Tibial artery (tissue), 4 donors: ENCODE data around the gene PRRX2.

Source experiments
- DNase-seq, 2 donors: peaks; one replicate each; pipeline ENCODE4 v3.0.0-alpha.2; 2019
- H3K27ac ChIP-seq, 2 donors: fragments of 200-600 bp; sonication (generic) in 1 of 2; 1 replicate in 1 of 2; 2 replicates in 1 of 2; pipeline ENCODE4 v1.5.1; 2018 to 2019; ENCODE audit warnings: mild to moderate bottlenecking in 1 of 2
- H3K27me3 ChIP-seq, 2 donors: fragments of 200-600 bp; sonication (generic) in 1 of 2; one replicate each; pipeline versions ENCODE4 v1.5.1 to v1.6.0; 2016 to 2019
- H3K36me3 ChIP-seq, 3 donors: fragments of 200-600 bp; sonication (generic) in 2 of 3; one replicate each; pipeline ENCODE4 v1.5.1; 2016 to 2019; ENCODE audit warnings: mild to moderate bottlenecking in 2 of 3
- H3K4me1 ChIP-seq, 4 donors: fragments of 200-600 bp; sonication (generic) in 2 of 4; 1 replicate in 3 of 4; 2 replicates in 1 of 4; pipeline ENCODE4 v1.5.1; 2016 to 2019
- H3K4me3 ChIP-seq, 2 donors: fragments of 200-600 bp; sonication (generic) in 1 of 2; 1 replicate in 1 of 2; 2 replicates in 1 of 2; pipeline ENCODE4 v1.5.1; 2018 to 2019; ENCODE audit warnings: mild to moderate bottlenecking in 2 of 2
- H3K9me3 ChIP-seq, 3 donors: fragments of 200-600 bp; sonication (generic) in 1 of 3; one replicate each; pipeline ENCODE4 v1.5.1; 2016 to 2019
- intact Hi-C: fragments of 100-400 bp; cut with DNase I; formaldehyde crosslinking; loops from one replicate; pipeline ENCODE4 v1.15.0; 2023; ENCODE audit warnings: low total_unique reads
- TF ChIP-seq, protein P1 (sequence below), 2 experiments: fragments of 200-600 bp in 1 of 2; fragments of 450-650 bp in 1 of 2; IDR thresholded peaks; one replicate each; pipeline ENCODE4 v1.5.1; 2017 to 2019; ENCODE audit warnings: antibody characterized with exemption in 2 of 2, mild to moderate bottlenecking in 1 of 2, moderate library complexity in 1 of 2

PRRX2 gene

DNA sequence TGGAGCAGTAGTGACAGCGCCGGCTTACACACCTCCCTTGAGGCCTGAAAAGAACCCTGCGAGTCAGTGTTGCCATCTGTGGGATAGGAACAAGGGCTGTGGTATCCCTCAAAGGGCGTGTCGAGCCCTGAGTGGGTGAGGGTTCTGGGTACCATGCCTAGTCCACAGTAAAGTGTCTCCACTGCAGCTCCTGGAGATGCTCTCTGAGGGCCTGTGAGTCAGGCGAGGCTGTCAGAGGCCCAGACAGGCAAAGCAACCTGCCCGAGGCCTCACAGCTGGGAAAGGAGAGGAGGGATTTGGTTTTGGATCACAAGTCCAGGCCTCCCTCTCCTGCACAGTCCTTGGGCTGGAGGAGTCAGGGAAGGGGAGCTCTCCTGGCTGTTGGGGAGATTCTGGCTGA is 6.1 kb downstream of the PRRX2 start:
- Histone ChIP-seq H3K4me3 (no peak overlapping the region), H3K27ac (peak overlapping the region in 1 of 2 donors; percentile 24), H3K36me3 (no peaks in the 10 kb centered on the region), H3K27me3 (no peaks in the 10 kb centered on the region), H3K4me1 (peaks cover 0 to 90% (median 38%) of the 10 kb centered on the region in 4 donors), H3K9me3 (no peaks in the 10 kb centered on the region)
- TF ChIP-seq, protein P1, sequence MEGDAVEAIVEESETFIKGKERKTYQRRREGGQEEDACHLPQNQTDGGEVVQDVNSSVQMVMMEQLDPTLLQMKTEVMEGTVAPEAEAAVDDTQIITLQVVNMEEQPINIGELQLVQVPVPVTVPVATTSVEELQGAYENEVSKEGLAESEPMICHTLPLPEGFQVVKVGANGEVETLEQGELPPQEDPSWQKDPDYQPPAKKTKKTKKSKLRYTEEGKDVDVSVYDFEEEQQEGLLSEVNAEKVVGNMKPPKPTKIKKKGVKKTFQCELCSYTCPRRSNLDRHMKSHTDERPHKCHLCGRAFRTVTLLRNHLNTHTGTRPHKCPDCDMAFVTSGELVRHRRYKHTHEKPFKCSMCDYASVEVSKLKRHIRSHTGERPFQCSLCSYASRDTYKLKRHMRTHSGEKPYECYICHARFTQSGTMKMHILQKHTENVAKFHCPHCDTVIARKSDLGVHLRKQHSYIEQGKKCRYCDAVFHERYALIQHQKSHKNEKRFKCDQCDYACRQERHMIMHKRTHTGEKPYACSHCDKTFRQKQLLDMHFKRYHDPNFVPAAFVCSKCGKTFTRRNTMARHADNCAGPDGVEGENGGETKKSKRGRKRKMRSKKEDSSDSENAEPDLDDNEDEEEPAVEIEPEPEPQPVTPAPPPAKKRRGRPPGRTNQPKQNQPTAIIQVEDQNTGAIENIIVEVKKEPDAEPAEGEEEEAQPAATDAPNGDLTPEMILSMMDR (IDR thresholded peaks at IDR 0.05) = no peak
- intact Hi-C loops = loop anchor here (10.0 kb wide), 1 partner anchor 1063 kb away; no protein-coding TSS in a partner anchor
- DNase-seq = no peak

DNA sequence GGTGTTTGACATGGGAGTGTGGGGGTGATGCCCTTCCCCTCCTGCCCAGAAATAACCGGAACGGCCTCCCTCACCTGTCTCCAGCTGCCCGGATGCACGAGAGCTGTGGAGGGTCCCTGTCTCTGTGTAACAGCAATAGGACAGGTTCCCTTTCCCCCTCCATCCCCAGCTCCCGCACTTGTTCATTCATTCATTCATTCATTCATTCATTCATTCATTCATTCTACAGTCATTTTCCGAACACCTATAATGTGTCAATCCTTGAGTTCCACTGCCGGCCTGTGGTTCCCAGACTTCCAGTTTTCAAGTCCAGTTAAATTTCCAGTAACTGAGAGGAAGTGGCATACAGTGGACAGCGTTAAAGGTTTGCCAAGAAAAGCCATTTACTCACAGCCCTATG is 7.3 kb downstream of the PRRX2 start:
- Histone ChIP-seq H3K4me3 (no peak overlapping the region), H3K4me1 (peaks cover 0 to 91% (median 38%) of the 10 kb centered on the region in 4 donors), H3K36me3 (no peaks in the 10 kb centered on the region), H3K27me3 (no peaks in the 10 kb centered on the region), H3K9me3 (no peaks in the 10 kb centered on the region), H3K27ac (no peak overlapping the region)
- TF ChIP-seq, protein P1 (IDR thresholded peaks at IDR 0.05) = no peak
- no peak for DNase-seq
- intact Hi-C loops = loop anchor here (10.0 kb wide), 1 partner anchor 1062 kb away; no protein-coding TSS in a partner anchor

DNA sequence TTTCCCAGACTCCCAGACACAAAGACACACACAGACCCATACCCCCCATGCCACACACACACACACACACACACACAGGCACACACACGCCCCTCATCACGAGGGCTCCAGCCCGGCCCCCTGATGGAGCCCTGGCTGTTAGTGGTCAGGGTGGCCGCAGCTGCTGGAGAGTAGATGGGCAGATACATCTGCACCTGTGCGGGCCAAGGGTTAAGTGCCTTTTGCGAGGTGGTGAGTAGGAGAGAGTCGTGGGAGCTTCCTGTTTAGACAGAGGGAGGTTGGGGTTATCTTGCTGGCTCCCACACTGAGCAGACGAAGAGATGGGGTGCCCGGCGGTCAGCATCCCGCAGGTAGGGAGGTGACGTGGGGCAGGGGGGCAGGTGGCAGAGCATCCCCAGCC is 8.2 kb downstream of the PRRX2 start:
- intact Hi-C loops = loop anchor here (10.0 kb wide), 1 partner anchor 1061 kb away; no protein-coding TSS in a partner anchor
- Histone ChIP-seq H3K36me3 (no peaks in the 10 kb centered on the region), H3K4me3 (no peak overlapping the region), H3K9me3 (no peaks in the 10 kb centered on the region), H3K27me3 (no peaks in the 10 kb centered on the region), H3K4me1 (peaks cover 0 to 82% (median 33%) of the 10 kb centered on the region in 4 donors), H3K27ac (no peak overlapping the region)
- DNase-seq = no peak
- TF ChIP-seq, protein P1 (IDR thresholded peaks at IDR 0.05) = no peak

DNA sequence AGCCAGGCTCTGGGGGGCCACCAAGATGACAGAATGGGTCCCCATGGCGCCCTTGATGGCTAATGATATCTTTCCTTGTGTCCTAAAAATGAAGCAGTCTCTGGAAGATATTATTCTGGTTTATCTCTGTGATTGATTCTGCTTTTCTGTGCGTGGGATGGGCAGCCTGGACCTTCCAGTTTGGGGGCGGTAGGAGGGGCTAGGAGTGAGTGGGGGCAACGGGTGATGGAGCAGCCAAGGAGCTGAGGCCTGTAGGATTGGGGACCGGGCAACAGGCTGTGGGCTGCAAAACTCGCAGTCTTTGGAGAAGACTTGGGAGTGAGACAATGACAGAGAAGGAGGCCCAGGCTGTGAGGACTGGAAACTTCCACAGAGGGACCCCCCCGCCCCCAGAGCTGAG is 8.8 kb downstream of the PRRX2 start:
- no peaks in the 10 kb centered on the region for H3K36me3 ChIP-seq
- no peaks in the 10 kb centered on the region for H3K27me3 ChIP-seq
- TF ChIP-seq, protein P1 (IDR thresholded peaks at IDR 0.05) = no peak
- intact Hi-C loops = loop anchor here (10.0 kb wide), 1 partner anchor 1061 kb away; no protein-coding TSS in a partner anchor
- no peaks in the 10 kb centered on the region for H3K9me3 ChIP-seq
- no peak for DNase-seq
- H3K4me3 ChIP-seq = no peak overlapping the region
- no peak overlapping the region for H3K27ac ChIP-seq
- peaks cover 0 to 75% (median 30%) of the 10 kb centered on the region in 4 donors for H3K4me1 ChIP-seq

DNA sequence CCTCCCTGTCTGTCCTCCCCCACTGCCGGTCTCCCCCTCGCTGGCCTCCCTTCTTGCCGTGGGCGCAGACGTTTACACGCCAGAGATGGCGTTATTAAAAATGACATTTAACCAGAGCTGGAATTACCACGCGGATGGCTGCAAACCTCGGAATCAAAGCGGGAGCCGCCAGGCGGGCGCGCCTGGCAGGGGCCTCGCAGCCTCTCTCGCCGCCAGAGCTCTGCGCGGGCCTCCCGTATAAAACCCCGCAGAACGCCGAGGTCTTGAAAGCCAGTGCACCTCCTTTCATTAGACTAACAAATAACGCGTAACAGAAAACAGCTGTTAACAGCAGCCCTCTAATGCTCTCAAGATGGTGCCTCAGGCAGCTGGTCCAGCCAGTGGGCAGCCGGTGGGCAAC is 10.2 kb downstream of the PRRX2 start:
- intact Hi-C loops = loop anchor here (10.0 kb wide), 1 partner anchor 1059 kb away; no protein-coding TSS in a partner anchor
- H3K27me3 ChIP-seq = no peaks in the 10 kb centered on the region
- H3K4me3 ChIP-seq = no peak overlapping the region
- no peaks in the 10 kb centered on the region for H3K9me3 ChIP-seq
- no peak for DNase-seq
- peaks cover 0 to 62% (median 26%) of the 10 kb centered on the region in 4 donors for H3K4me1 ChIP-seq
- no peaks in the 10 kb centered on the region for H3K36me3 ChIP-seq
- H3K27ac ChIP-seq = peak overlapping the region in 1 of 2 donors; percentile 56
- TF ChIP-seq, protein P1 (IDR thresholded peaks at IDR 0.05) = no peak
